ENCODE data around the gene PRPH. TPM values are rescaled to one million over a fixed set of nuclear protein-coding genes. Genes with fewer than 3 reads are reported as not detected.
A peak's percentile ranks its signal among the peaks of the same experiment; 100 is the strongest.

Gene PRPH
- total and polyA plus RNA-seq, 2 of the 13 experiments (the other 11 are each of a cell fraction or from before 2014, with no cell fraction given): 0.12 TPM; not detected in 1

GRCh38 chr12:49342066-49342913 lies 47.3 kb downstream of the PRPH start (continued):
- TF ChIP-seq, protein P1, sequence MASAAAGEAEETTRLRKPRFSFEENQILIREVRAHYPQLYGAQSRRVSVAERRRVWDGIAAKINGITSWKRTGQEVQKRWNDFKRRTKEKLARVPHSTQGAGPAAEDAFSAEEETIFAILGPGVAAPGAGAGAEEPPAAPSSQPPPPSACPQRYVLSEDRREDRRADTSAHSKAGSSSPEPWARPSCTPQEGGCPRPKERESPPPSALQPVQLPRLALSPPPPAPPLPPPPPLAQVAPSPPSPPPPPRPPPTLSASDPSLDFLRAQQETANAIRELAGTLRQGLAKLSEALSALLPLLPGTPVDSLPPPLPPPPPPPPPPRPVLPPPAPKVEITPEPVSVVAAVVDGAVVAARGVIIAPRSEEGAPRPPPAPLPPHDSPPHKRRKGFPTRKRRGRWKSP (CRISPR knock-in tag; IDR thresholded peaks at IDR 0.05): no peak
- TF ChIP-seq ZNF235 (CRISPR knock-in tag; IDR thresholded peaks at IDR 0.05; ENCODE audit: borderline replicate concordance) (no peak), PAWR (CRISPR knock-in tag; IDR thresholded peaks at IDR 0.05; ENCODE audit: borderline replicate concordance) (no peak), ASH2L (IDR thresholded peaks at IDR 0.05; ENCODE audit: insufficient read length, low read depth, low read length) (peak; percentile 28), ELF4 (CRISPR knock-in tag; IDR thresholded peaks at IDR 0.05; ENCODE audit: borderline replicate concordance) (no peak), PHF8 (CRISPR knock-in tag; IDR thresholded peaks at IDR 0.05) (peak; percentile 43; the same call in 1 of the 2 replicates), ZNF501 (CRISPR knock-in tag; IDR thresholded peaks at IDR 0.05) (peak; percentile 66; the same call in 1 of the 2 replicates), ETV5 (CRISPR knock-in tag; IDR thresholded peaks at IDR 0.05; ENCODE audit: borderline replicate concordance) (peak; percentile 30), STAG1 (CRISPR knock-in tag; IDR thresholded peaks at IDR 0.05) (peak; percentile 55), ZFP91 (CRISPR knock-in tag; IDR thresholded peaks at IDR 0.05; ENCODE audit: borderline replicate concordance) (peak; percentile 73; the same call in 1 of the 2 replicates), ZFX (CRISPR knock-in tag; IDR thresholded peaks at IDR 0.05; ENCODE audit: low read depth) (peak; percentile 80), ZBTB7A (CRISPR knock-in tag; IDR thresholded peaks at IDR 0.05) (0 out of 2 replicates have a peak, but pooled peaks have one; percentile 26), ZFP62 (CRISPR knock-in tag; IDR thresholded peaks at IDR 0.05) (no peak), ZNF33B (CRISPR knock-in tag; IDR thresholded peaks at IDR 0.05) (peak; percentile 56; the same call in 1 of the 2 replicates), ZNF761 (CRISPR knock-in tag; conservative IDR thresholded peaks at IDR 0.05) (peak; percentile 59; the same call in 1 of the 2 replicates), ZGPAT (CRISPR knock-in tag; IDR thresholded peaks at IDR 0.05) (peak; percentile 74), TCF7L2 (IDR thresholded peaks at IDR 0.05; ENCODE audit: low read depth, low read length) (no peak), ZFP90 (CRISPR knock-in tag; IDR thresholded peaks at IDR 0.05; ENCODE audit: borderline replicate concordance) (no peak)
- TF ChIP-seq, protein P2, sequence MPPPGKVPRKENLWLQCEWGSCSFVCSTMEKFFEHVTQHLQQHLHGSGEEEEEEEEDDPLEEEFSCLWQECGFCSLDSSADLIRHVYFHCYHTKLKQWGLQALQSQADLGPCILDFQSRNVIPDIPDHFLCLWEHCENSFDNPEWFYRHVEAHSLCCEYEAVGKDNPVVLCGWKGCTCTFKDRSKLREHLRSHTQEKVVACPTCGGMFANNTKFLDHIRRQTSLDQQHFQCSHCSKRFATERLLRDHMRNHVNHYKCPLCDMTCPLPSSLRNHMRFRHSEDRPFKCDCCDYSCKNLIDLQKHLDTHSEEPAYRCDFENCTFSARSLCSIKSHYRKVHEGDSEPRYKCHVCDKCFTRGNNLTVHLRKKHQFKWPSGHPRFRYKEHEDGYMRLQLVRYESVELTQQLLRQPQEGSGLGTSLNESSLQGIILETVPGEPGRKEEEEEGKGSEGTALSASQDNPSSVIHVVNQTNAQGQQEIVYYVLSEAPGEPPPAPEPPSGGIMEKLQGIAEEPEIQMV (CRISPR knock-in tag; IDR thresholded peaks at IDR 0.05; ENCODE audit: low read depth): peak; percentile 65; the same call in 1 of the 2 replicates
- TF ChIP-seq, protein P3, sequence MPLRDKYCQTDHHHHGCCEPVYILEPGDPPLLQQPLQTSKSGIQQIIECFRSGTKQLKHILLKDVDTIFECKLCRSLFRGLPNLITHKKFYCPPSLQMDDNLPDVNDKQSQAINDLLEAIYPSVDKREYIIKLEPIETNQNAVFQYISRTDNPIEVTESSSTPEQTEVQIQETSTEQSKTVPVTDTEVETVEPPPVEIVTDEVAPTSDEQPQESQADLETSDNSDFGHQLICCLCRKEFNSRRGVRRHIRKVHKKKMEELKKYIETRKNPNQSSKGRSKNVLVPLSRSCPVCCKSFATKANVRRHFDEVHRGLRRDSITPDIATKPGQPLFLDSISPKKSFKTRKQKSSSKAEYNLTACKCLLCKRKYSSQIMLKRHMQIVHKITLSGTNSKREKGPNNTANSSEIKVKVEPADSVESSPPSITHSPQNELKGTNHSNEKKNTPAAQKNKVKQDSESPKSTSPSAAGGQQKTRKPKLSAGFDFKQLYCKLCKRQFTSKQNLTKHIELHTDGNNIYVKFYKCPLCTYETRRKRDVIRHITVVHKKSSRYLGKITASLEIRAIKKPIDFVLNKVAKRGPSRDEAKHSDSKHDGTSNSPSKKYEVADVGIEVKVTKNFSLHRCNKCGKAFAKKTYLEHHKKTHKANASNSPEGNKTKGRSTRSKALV (CRISPR knock-in tag; IDR thresholded peaks at IDR 0.05): peak; percentile 43; the same call in 1 of the 2 replicates

Data from HepG2 (cell line).